ENCODE data around the gene INAFM2.

DNA sequence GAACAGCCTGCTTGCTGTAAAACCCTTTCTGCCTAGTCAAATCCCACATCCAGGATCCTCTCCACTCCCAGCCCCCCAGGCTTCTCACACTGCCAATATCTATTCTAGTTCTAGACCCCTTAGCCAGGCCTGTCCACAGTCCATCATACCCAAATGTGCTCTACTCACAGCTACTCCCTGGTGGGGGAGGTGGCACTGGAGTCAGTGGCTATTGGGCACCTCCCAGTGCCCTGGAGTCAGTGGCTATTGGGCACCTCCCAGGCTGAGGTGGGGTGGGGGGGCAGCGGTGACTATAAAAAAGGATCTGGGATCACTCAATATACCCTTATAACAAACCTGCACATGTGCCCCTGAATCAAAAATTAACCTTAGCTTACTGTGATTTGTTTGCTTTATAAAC, 33.8 kb downstream of the INAFM2 start:
- TF ChIP-seq, protein P1, sequence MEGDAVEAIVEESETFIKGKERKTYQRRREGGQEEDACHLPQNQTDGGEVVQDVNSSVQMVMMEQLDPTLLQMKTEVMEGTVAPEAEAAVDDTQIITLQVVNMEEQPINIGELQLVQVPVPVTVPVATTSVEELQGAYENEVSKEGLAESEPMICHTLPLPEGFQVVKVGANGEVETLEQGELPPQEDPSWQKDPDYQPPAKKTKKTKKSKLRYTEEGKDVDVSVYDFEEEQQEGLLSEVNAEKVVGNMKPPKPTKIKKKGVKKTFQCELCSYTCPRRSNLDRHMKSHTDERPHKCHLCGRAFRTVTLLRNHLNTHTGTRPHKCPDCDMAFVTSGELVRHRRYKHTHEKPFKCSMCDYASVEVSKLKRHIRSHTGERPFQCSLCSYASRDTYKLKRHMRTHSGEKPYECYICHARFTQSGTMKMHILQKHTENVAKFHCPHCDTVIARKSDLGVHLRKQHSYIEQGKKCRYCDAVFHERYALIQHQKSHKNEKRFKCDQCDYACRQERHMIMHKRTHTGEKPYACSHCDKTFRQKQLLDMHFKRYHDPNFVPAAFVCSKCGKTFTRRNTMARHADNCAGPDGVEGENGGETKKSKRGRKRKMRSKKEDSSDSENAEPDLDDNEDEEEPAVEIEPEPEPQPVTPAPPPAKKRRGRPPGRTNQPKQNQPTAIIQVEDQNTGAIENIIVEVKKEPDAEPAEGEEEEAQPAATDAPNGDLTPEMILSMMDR (IDR thresholded peaks at IDR 0.05), result no peak
- TF ChIP-seq POLR2A (IDR thresholded peaks at IDR 0.05), result no peak

Measured in heart left ventricle (tissue), 13 donors.